Pons (tissue), 1 donor: ENCODE measurements around the gene HERC6.
"Not testable (repeated sequence)": the region's sequence is repeated elsewhere in the genome, so short reads cannot be mapped to it uniquely, and the experiment has no call there.

Source experiments
- DNase-seq: peaks from one replicate; pipeline ENCODE4 v3.0.0-alpha.2; 2016; ENCODE audit warnings: low spot score

The HERC6 gene

DNA sequence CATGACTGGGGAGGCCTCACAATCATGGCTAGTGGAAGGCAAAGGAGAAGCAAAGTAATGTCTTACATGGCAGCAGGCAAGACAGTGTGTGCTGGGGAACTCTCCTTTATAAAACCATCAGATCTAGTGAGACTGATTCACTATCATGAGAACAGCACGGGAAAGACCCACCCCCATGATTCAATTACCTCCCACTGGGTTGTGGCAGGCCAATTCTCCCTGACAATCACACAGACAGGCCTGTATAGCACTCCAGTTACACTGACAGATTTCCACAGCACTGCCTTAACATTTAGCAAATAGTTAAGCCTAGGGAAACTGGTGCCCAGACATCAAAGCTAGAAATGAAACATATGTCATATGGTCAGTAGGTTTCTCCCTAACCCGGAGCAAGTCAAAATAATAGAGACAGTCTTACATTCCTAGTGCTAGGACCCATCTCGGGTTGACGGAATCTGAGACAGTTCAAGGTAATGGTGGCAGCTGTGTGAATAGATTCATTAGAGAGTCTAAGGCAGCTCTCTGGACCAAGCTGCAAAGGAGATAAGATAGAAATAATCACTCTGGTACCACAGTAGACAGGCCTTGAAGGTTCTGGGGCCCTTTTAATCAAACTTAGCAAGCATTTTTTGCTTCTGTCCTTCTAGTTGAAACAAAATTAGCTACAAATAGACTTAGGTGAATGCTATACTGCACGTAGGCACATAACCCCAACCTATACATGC lies 68.9 kb downstream of the HERC6 start:
- no peak for DNase-seq

DNA sequence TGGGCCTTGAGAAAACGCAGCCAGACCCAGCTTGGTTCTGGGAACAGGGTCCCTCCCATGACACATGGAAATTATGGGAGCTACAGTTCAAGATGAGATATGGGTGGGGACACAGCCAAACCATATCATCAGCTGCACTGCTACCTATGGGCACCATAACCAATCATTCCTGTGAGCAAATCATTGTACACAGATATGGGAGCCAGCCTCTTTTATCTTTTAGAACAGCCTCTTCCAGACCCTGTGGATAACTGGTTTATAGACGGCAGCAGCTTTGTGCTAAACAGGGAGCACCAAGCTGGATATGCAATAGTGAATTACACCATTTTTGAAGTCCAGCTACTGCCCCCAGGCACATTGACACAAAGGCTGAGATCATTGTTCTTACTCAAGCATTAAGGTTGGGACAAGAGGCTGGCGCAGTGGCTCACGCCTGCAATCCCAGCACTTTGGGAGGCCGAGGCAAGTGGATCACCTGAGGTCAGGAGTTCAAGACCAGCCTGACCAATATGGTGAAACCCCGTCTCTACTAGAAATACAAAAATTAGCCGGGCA lies 69.6 kb downstream of the HERC6 start:
- not testable (repeated sequence) for DNase-seq

- DNase-seq, result no peak
Observed at GRCh38 chr4:88448889-88449288, 70.2 kb downstream of the HERC6 start.

- no peak for DNase-seq
Observed at GRCh38 chr4:88449290-88449689, 70.6 kb downstream of the HERC6 start.

DNA sequence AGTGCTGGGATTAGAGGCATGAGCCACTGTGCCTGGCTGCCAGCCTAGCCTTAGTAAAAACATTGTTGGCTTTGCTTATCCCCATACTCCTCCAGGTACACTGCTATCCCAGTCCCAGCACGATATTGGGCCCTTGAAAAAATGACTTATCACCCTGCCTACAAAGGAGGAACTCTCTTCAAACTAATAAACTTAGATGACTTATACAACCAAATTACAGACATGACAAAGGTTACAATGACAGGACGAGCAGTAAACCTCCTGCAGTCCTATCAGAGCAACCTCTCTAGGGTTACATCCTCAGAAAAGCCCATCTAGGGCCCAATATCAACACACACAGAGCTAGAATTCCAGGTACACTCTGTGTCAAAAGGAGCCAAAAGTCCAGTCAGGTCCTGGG lies 72.6 kb downstream of the HERC6 start:
- no peak for DNase-seq

DNA sequence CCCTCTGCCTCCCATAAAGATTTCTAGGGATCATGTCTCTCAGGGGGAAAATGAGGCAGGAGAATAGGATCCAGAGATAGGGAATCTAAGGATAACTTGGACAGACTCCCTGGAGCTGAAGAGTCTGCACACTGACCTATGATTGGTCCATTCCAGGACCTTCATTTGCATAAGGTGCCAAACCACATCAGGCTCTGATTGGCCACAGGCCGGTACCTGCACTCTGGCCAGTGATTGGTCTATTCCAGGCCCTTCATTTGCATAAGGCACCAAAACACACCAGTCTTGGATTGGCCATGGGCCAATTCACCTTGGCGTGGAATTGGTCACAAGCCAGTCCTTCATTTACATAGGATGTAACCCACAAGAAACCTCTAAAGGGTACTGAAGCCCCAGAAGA lies 74.3 kb downstream of the HERC6 start:
- no peak for DNase-seq

DNA sequence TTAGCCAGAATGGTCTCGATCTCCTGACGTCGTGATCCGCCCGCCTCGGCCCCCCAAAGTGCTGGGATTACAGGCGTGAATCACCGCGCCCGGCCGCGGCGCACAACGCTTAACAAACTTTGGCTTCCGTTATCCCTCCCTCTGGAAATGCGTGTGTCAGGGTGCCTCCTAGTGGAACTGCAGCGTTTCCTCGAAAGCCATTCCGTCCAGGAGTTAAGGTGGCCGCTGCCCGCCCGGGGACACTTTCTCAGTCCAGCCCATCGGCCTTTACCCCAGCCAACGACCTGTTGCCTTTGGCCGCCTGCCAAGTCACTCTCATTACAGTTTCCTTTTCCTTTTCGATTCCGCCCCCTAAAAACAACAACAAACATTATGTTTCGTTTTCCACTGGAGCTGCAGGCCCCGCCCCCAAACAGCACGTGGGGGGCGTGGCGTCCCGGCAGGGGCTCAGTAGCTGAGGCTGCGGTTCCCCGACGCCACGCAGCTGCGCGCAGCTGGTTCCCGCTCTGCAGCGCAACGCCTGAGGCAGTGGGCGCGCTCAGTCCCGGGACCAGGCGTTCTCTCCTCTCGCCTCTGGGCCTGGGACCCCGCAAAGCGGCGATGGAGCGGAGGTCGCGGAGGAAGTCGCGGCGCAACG lies 78.1 kb downstream of the HERC6 start, which contains the start of gene HERC5:
TSS of gene HERC5 (plus strand) at position 450 of the 637 bp plus-strand sequence. CDS start at position 601, 151 bp downstream.
- DNase-seq, result peak; percentile 90

- DNase-seq, result no peak
Observed at GRCh38 chr4:88457307-88458103, 78.9 kb downstream of the HERC6 start.

GRCh38 chr4:88458104-88458740 lies 79.6 kb downstream of the HERC6 start:
- DNase-seq, result peak; percentile 12

DNA sequence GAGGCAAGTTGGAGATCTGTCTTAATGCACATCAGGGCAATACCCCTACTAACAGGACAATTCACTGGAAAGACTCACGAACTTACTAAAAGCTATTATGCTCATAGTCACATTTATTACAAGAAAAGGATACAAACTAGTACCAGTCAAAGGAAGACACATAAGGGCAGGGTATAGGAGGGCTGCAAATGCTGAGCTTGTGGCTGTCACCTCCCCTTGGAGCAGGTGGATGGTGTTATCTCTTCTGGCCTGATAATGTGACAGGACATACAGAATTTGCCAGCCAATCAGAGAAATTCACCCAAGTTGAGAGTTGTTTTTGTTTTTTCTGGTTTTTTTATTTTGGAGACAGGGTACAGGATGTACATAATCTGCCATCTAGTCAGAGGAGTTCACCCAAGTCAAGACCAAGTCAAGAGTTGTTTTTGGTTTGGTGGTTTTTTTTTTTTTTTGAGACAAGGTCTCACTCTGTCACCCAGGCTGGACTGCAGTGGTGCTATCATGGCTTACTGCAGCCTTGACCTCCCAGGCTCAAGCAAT lies 87.1 kb downstream of the HERC6 start:
- no peak for DNase-seq

DNA sequence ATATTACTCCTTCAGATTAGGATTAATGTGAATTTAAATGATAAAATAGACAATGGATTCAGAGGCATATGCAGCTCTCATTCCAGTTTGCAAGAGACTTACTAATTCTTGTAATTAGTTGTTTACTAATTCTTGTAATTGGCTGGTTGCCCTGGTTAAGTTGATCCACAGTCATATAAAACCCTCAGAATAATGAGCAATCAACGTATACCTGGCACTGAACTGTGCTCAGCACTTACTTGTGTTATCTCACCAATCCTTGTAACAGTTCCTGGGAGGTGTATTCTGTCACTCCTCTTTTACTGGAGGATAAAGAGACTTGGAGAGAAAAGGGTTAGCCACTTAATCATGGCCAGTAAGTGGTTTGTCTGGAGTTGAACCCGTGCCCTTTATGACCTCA lies 88.7 kb downstream of the HERC6 start:
- DNase-seq, result no peak

- DNase-seq, result no peak
Observed at GRCh38 chr4:88477229-88477860, 98.7 kb downstream of the HERC6 start.

DNA sequence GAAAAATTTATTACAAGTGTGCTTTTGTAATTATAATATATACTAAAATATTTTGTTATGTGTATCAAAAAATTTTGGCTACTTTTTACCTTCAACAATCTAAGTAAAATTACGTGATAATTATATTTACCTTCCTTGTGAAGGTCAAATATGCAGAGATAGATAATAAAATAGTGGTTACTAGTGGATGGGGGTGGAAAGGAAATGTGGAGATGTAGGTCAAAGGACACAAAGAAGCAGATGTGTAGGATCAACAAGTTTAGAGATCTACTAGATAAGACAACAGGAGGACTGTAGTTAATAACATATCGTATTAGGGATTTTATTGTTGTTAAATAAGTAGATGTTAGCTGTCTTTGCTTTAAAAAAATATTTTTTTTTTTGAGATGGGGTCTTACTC lies 99.6 kb downstream of the HERC6 start:
- DNase-seq, result no peak

- no peak for DNase-seq
Observed at GRCh38 chr4:88481537-88481936, 102.9 kb downstream of the HERC6 start.

DNA sequence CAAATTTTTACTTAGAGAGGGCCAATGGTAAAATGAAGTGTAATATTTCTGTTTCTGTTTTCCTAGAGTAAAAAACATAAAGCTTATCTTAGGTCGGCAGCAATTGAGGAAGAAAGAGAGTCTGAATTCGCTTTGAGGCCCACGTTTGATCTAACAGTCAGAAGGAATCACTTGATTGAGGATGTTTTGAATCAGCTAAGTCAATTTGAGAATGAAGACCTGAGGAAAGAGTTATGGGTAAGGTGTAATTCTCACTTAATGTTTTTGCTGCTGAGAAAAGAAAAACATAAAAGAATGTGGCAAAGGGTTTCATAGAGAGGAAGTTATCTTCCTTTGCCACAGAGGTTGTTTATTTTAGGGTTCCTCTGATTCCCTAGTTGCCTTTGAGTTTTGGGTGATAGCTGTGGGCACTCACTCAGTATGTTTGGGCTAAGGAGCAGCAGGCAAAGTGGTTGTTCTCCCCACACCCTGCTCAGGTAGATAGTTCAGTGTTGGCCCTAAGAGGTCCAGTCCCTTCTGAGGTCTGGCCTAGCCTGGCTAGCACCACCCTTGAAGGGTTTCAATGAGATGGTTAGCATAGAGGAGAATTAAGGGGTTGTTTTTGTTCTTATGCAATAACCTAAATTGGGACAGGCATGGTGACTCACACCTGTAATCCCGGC lies 110.6 kb downstream of the HERC6 start:
- no peak for DNase-seq
